K562 (cell line): ENCODE measurements around the gene FXR1. TPM values are rescaled to one million over a fixed set of nuclear protein-coding genes. Genes with fewer than 3 reads are reported as not detected.

Experiments
- CBX1 ChIP-seq: sonication (generic); IDR thresholded peaks from 2 replicates; pipeline ENCODE4 v1.6.1; 2016; ENCODE audit warnings: antibody characterized with exemption, low read depth, mild to moderate bottlenecking
- CXXC5 ChIP-seq: fragments of 250-450 bp; sonication (Bioruptor Pico); IDR thresholded peaks from 2 replicates; pipeline ENCODE4 v1.8.0; 2022; ENCODE audit warnings: inconsistent platforms, mild to moderate bottlenecking, moderate library complexity
- EP400 ChIP-seq: fragments of 450-650 bp; IDR thresholded peaks from 2 replicates; pipeline ENCODE4 v1.6.1; 2017; ENCODE audit warnings: antibody characterized with exemption, mild to moderate bottlenecking, moderate library complexity
- GABPA ChIP-seq: fragments of 200-800 bp; sonication (Bioruptor generic); conservative IDR thresholded peaks from 2 replicates; pipeline ENCODE4 v1.6.1; 2016; ENCODE audit warnings: low read depth, missing genetic modification characterization, missing compliant biosample characterization
- HCFC1 ChIP-seq: IDR thresholded peaks from 2 replicates; pipeline ENCODE4 v1.6.1; 2012; ENCODE audit warnings: low read depth, low read length, improper control_type of control experiment
- HDAC2 ChIP-seq: fragments of 450-650 bp; IDR thresholded peaks from 2 replicates; pipeline ENCODE4 v1.6.1; 2016; ENCODE audit warnings: mild to moderate bottlenecking
- MYNN ChIP-seq, 2 experiments: sonication (generic); formaldehyde crosslinking in 1 of 2; IDR thresholded peaks; 2 replicates each; pipeline versions ENCODE4 v1.5.0 to v1.6.1; 2016 to 2020; ENCODE audit warnings: antibody characterized with exemption in 1 of 2, missing genetic modification reagents in 1 of 2
- POLR2B ChIP-seq: fragments of 450-650 bp; IDR thresholded peaks from 2 replicates; pipeline ENCODE4 v1.6.1; 2018; ENCODE audit warnings: low read depth; ENCODE audit not compliant: partially characterized antibody
- SP1 ChIP-seq: sonication (generic); formaldehyde crosslinking; IDR thresholded peaks from 2 replicates; pipeline ENCODE4 v1.8.1; 2022; ENCODE audit warnings: mild to moderate bottlenecking, missing genetic modification reagents
- SRF ChIP-seq, 2 experiments: fragments of 250-450, 450-650 bp in 1 of 2; sonication (Bioruptor Pico) in 1 of 2; sonication (generic) in 1 of 2; formaldehyde crosslinking; IDR thresholded peaks; 2 replicates each; pipeline versions ENCODE4 v1.5.0 to v1.5.1; 2020 to 2022; ENCODE audit warnings: mild to moderate bottlenecking in 1 of 2, missing genetic modification reagents in 1 of 2
- ZNF212 ChIP-seq: fragments of 450-650 bp; formaldehyde crosslinking; IDR thresholded peaks from 2 replicates; pipeline ENCODE4 v1.4.0; 2020; ENCODE audit warnings: mild to moderate bottlenecking
- polyA plus RNA-seq, 8 experiments: library from polyadenylated mRNA; depleted of rRNA in 4 of 8; stranded (reverse) in 5 of 8; unstranded in 3 of 8; fragments of >200 nt; fragmentation: Nextera tagmentation in 2 of 8; fragmentation: Illumina TruSeq in 1 of 8; extraction: Ambion mirVana in 2 of 8; extraction: Trizol in 1 of 8; gene quantifications; 2 replicates each; pipeline versions ENCODE4 v1.2.1 to v1.2.3, GENCODE V29; 2011 to 2014; ENCODE audit warnings: inconsistent platforms in 1 of 8, missing spikeins in 1 of 8
- total RNA-seq, 7 experiments: library from RNA; depleted of rRNA in 6 of 7; stranded (reverse); fragments of >200 nt in 6 of 7; fragmentation: Illumina TruSeq in 2 of 7; extraction: Trizol in 2 of 7; gene quantifications; 2 replicates each; pipeline versions ENCODE4 v1.2.1 to v1.2.3, GENCODE V29; 2011 to 2021; ENCODE audit warnings: low replicate concordance in 1 of 7
- TF ChIP-seq, protein P1 (sequence below): fragments of 250-450 bp; sonication (Bioruptor Pico); IDR thresholded peaks from 2 replicates; pipeline ENCODE4 v1.5.0; 2021; ENCODE audit warnings: mild to moderate bottlenecking, borderline replicate concordance
- TF ChIP-seq, protein P2 (sequence below): sonication (generic); formaldehyde crosslinking; IDR thresholded peaks from 2 replicates; pipeline ENCODE4 v1.8.0; 2022; ENCODE audit warnings: mild to moderate bottlenecking, low read depth, missing genetic modification reagents
- TF ChIP-seq, protein P3 (sequence below): conservative IDR thresholded peaks from 2 replicates; pipeline ENCODE4 v1.6.1; 2011; ENCODE audit warnings: low read depth, mild to moderate bottlenecking, low read length; ENCODE audit not compliant: control insufficient read depth
- TF ChIP-seq, protein P4 (sequence below), 2 experiments: IDR thresholded peaks; 2 replicates each; pipeline ENCODE4 v1.6.1; 2011; ENCODE audit warnings: borderline replicate concordance in 1 of 2, control low read depth in 1 of 2, low read depth in 1 of 2, low read length in 1 of 2, mild to moderate bottlenecking in 1 of 2, mixed read lengths in 1 of 2, moderate library complexity in 1 of 2; ENCODE audit not compliant: insufficient read depth in 1 of 2, insufficient read length in 1 of 2, poor library complexity in 1 of 2, severe bottlenecking in 1 of 2; ENCODE audit errors: extremely low read depth in 1 of 2

Gene FXR1
- total and polyA plus RNA-seq, 9 of the 15 experiments (the other 6 are each of a cell fraction or from before 2014, with no cell fraction given) = 59.4 to 177 (median 136) TPM

DNA sequence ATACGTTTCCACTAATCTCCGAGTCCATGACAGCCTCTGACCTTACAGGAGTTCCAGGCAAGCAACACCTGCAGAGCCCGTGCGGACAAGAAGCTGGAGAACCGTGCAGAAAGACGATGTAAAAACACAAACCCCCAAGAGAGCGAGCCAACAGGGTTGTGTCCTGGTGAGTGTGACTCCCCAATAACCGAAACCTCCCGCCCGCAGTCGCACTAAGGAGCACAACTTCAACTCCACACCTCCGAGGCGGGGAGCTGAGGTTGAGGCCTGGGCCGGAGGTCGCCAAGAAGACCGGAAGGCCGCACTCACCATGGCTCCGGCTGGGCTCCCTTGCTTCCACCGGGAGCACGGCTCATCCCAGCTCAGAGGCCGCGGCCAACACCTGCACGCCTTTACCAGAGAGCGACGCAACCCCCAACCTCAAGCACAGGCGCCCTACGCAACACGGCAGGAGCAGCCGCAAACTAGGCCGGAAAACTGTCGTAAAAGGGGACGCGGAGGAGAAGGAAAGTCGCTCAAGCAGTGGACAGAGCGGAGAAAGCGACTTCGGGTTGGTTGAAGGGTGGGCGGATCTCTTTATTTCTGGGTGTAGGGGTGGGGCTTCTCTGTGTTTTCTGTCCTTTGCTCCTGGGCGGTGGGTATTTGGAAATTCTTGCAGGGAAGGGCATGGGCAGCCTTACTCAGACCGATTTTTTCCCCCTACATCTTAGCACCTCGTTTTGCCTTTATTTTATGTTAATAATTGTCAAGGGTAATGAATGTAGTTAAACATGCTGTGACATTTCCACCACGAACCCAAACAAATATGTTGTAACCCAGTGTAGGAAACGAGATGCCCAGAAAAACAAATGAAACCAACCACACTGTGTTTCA is 77.1 kb downstream of the FXR1 start, which contains the start of gene DNAJC19 (continued):
- TF ChIP-seq, protein P1, sequence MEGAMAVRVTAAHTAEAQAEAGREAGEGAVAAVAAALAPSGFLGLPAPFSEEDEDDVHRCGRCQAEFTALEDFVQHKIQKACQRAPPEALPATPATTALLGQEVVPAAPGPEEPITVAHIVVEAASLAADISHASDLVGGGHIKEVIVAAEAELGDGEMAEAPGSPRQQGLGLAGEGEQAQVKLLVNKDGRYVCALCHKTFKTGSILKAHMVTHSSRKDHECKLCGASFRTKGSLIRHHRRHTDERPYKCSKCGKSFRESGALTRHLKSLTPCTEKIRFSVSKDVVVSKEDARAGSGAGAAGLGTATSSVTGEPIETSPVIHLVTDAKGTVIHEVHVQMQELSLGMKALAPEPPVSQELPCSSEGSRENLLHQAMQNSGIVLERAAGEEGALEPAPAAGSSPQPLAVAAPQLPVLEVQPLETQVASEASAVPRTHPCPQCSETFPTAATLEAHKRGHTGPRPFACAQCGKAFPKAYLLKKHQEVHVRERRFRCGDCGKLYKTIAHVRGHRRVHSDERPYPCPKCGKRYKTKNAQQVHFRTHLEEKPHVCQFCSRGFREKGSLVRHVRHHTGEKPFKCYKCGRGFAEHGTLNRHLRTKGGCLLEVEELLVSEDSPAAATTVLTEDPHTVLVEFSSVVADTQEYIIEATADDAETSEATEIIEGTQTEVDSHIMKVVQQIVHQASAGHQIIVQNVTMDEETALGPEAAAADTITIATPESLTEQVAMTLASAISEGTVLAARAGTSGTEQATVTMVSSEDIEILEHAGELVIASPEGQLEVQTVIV (CRISPR knock-in tag) = peak; percentile 98
- TF ChIP-seq CBX1 (peak; percentile 36; the same call in 1 of the 2 replicates), CXXC5 (peak; percentile 84), MYNN (IDR thresholded peaks at IDR 0.05) (no peak), MYNN (CRISPR knock-in tag; IDR thresholded peaks at IDR 0.05) (no peak), HDAC2 (peak; percentile 47; the same call in 1 of the 2 replicates), ZNF212 (no peak), EP400 (peak; percentile 87), GABPA (tag) (peak; percentile 59; the same call in 1 of the 2 replicates), SP1 (peak; percentile 41; the same call in 1 of the 2 replicates), SRF (CRISPR knock-in tag; IDR thresholded peaks at IDR 0.05) (0 out of 4 replicates have a peak, but pooled peaks of 1 of the 2 experiments have one; percentile 20), HCFC1 (peak; percentile 64), POLR2B (peak; percentile 88)
- TF ChIP-seq, protein P2, sequence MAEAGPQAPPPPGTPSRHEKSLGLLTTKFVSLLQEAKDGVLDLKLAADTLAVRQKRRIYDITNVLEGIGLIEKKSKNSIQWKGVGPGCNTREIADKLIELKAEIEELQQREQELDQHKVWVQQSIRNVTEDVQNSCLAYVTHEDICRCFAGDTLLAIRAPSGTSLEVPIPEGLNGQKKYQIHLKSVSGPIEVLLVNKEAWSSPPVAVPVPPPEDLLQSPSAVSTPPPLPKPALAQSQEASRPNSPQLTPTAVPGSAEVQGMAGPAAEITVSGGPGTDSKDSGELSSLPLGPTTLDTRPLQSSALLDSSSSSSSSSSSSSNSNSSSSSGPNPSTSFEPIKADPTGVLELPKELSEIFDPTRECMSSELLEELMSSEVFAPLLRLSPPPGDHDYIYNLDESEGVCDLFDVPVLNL (CRISPR knock-in tag) = 0 out of 2 replicates have a peak, but pooled peaks have one; percentile 27
- TF ChIP-seq, protein P3, sequence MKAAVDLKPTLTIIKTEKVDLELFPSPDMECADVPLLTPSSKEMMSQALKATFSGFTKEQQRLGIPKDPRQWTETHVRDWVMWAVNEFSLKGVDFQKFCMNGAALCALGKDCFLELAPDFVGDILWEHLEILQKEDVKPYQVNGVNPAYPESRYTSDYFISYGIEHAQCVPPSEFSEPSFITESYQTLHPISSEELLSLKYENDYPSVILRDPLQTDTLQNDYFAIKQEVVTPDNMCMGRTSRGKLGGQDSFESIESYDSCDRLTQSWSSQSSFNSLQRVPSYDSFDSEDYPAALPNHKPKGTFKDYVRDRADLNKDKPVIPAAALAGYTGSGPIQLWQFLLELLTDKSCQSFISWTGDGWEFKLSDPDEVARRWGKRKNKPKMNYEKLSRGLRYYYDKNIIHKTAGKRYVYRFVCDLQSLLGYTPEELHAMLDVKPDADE = no peak
- TF ChIP-seq, protein P4, sequence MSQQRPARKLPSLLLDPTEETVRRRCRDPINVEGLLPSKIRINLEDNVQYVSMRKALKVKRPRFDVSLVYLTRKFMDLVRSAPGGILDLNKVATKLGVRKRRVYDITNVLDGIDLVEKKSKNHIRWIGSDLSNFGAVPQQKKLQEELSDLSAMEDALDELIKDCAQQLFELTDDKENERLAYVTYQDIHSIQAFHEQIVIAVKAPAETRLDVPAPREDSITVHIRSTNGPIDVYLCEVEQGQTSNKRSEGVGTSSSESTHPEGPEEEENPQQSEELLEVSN (IDR thresholded peaks at IDR 0.05; ENCODE audit: borderline replicate concordance in 1 of 2, extremely low read depth in 1 of 2, insufficient read depth in 1 of 2, insufficient read length in 1 of 2, low read depth in 1 of 2, low read length in 1 of 2, poor library complexity in 1 of 2, severe bottlenecking in 1 of 2) = peak in 1 of 2 experiments; percentile 12
